Sigmoid colon (tissue), 7 donors: Measurements from ENCODE around the gene HIVEP3. TPM values are rescaled to one million over a fixed set of nuclear protein-coding genes. Genes with fewer than 3 reads are reported as not detected.

ENCODE experiments used
- DNase-seq: peaks from one replicate; pipeline ENCODE4 v3.0.0-alpha.2; 2019
- H3K27ac ChIP-seq, 4 donors: fragments of 200-600 bp; sonication (generic); one replicate each; pipeline ENCODE4 v1.5.1; 2016 to 2019; ENCODE audit warnings: mild to moderate bottlenecking in 1 of 4
- H3K27me3 ChIP-seq, 3 donors: fragments of 200-600 bp; sonication (generic); one replicate each; pipeline ENCODE4 v1.5.1; 2019; ENCODE audit warnings: mild to moderate bottlenecking in 1 of 3
- H3K36me3 ChIP-seq, 4 donors: fragments of 200-600 bp; sonication (generic); one replicate each; pipeline ENCODE4 v1.5.1; 2016 to 2019
- H3K4me1 ChIP-seq, 4 donors: fragments of 200-600 bp; sonication (generic); one replicate each; pipeline ENCODE4 v1.5.1; 2017 to 2019
- H3K4me3 ChIP-seq, 4 donors: fragments of 200-600 bp; sonication (generic); one replicate each; pipeline ENCODE4 v1.5.1; 2017 to 2019; ENCODE audit warnings: mild to moderate bottlenecking in 2 of 4, moderate library complexity in 1 of 4
- H3K9me3 ChIP-seq, 4 donors: fragments of 200-600 bp in 3 of 4; sonication (generic) in 3 of 4; one replicate each; pipeline versions ENCODE4 v1.5.1 to v1.6.1; 2013 to 2019
- CTCF ChIP-seq, 4 experiments: fragments of 450-650 bp in 3 of 4; fragments of 200-600 bp in 1 of 4; IDR thresholded peaks; one replicate each; pipeline ENCODE4 v1.5.1; 2016 to 2019; ENCODE audit warnings: antibody characterized with exemption in 4 of 4, mild to moderate bottlenecking in 3 of 4, moderate library complexity in 2 of 4
- EP300 ChIP-seq, 4 donors: sonication (generic); formaldehyde crosslinking; IDR thresholded peaks; one replicate each; pipeline ENCODE4 v1.6.1; 2017; ENCODE audit warnings: antibody characterized with exemption in 4 of 4
- POLR2A ChIP-seq, 2 donors: fragments of 450-650 bp; IDR thresholded peaks; one replicate each; pipeline ENCODE4 v1.6.1; 2016; ENCODE audit warnings: antibody characterized with exemption in 2 of 2, mild to moderate bottlenecking in 2 of 2, moderate library complexity in 2 of 2
- POLR2AphosphoS5 ChIP-seq, 4 donors: sonication (generic); formaldehyde crosslinking; IDR thresholded peaks; one replicate each; pipeline ENCODE4 v1.6.1; 2017; ENCODE audit warnings: antibody characterized with exemption in 4 of 4
- WGBS, 2 donors: extraction: QIAGEN DNeasy Blood & Tissue Kit; methylation state at CpG; one replicate each; pipeline ENCODE4 v1.1.7; 2013; 5-methylcytosine and 5-hydroxymethylcytosine counted together
- intact Hi-C: fragments of 100-400 bp; cut with DNase I; formaldehyde crosslinking; loops from one replicate; pipeline ENCODE4 v1.15.1; 2023
- polyA plus RNA-seq, 3 donors: library from polyadenylated mRNA; stranded (reverse); fragments of 200-250 nt; gene quantifications; one replicate each; pipeline ENCODE4 v1.2.3, GENCODE V29; 2013
- total RNA-seq, 4 donors: library from RNA; depleted of rRNA; stranded (reverse); fragments of >200 nt; gene quantifications; one replicate each; pipeline ENCODE4 v1.1.0, GENCODE V29; 2016
- donor health status: healthy with polysubstance abuse.
- donor health status: Bipolar disorder and iron deficiency.
- donor health status: healthy.

HIVEP3 gene
- total and polyA plus RNA-seq, 7 donors: 1.4 to 7.8 (median 3.2) TPM

GRCh38 chr1:41724926-41725325, 193.8 kb downstream of the HIVEP3 start:
- WGBS, 2 donors: 95 to 97% methylated on average over 3 of the region's 3 CpGs
- TF ChIP-seq CTCF (IDR thresholded peaks at IDR 0.05) (no peak), EP300 (IDR thresholded peaks at IDR 0.05) (no peak), POLR2A (IDR thresholded peaks at IDR 0.05) (no peak), POLR2AphosphoS5 (IDR thresholded peaks at IDR 0.05) (no peak)

GRCh38 chr1:41724248-41724647, 194.5 kb downstream of the HIVEP3 start:
- TF ChIP-seq CTCF (IDR thresholded peaks at IDR 0.05) (no peak), POLR2A (IDR thresholded peaks at IDR 0.05) (no peak), EP300 (IDR thresholded peaks at IDR 0.05) (no peak)
- Histone ChIP-seq H3K9me3 (no peaks in the 10 kb centered on the region), H3K4me1 (peaks cover 0 to 3% (median 0%) of the 10 kb centered on the region in 4 donors), H3K36me3 (no peaks in the 10 kb centered on the region), H3K4me3 (no peak overlapping the region), H3K27ac (no peak overlapping the region), H3K27me3 (no peaks in the 10 kb centered on the region)
- intact Hi-C loops: no loop called here
- DNase-seq: no peak
- 61 to 73% methylated on average over 2 of the region's 2 CpGs for WGBS, 2 donors

More at GRCh38 chr1:41724926-41725325, 193.8 kb downstream of the HIVEP3 start:
- H3K27ac ChIP-seq: no peak overlapping the region
- intact Hi-C loops: no loop called here
- no peaks in the 10 kb centered on the region for H3K36me3 ChIP-seq
- H3K4me3 ChIP-seq: no peak overlapping the region
- no peaks in the 10 kb centered on the region for H3K27me3 ChIP-seq
- H3K9me3 ChIP-seq: no peaks in the 10 kb centered on the region
- no peak for DNase-seq
- H3K4me1 ChIP-seq: peaks cover 0 to 3% (median 0%) of the 10 kb centered on the region in 4 donors

- Histone ChIP-seq H3K27ac (no peak overlapping the region), H3K4me1 (peaks cover 0 to 3% (median 0%) of the 10 kb centered on the region in 4 donors), H3K36me3 (no peaks in the 10 kb centered on the region), H3K4me3 (no peak overlapping the region), H3K27me3 (no peaks in the 10 kb centered on the region), H3K9me3 (no peaks in the 10 kb centered on the region)
- DNase-seq: no peak
- 63 to 66% methylated on average over 4 of the region's 4 CpGs for WGBS, 2 donors
- intact Hi-C loops: no loop called here
- no peak for TF ChIP-seq CTCF (IDR thresholded peaks at IDR 0.05)
- no peak for TF ChIP-seq POLR2A (IDR thresholded peaks at IDR 0.05)
- TF ChIP-seq EP300 (IDR thresholded peaks at IDR 0.05): no peak
- TF ChIP-seq POLR2AphosphoS5 (IDR thresholded peaks at IDR 0.05): no peak
Observed at GRCh38 chr1:41723786-41724185, 194.9 kb downstream of the HIVEP3 start.

GRCh38 chr1:41722184-41722583, 196.5 kb downstream of the HIVEP3 start:
- intact Hi-C loops: no loop called here
- Histone ChIP-seq H3K4me3 (no peak overlapping the region), H3K36me3 (no peaks in the 10 kb centered on the region), H3K27ac (no peak overlapping the region), H3K9me3 (no peaks in the 10 kb centered on the region), H3K4me1 (peaks cover 0 to 3% (median 0%) of the 10 kb centered on the region in 4 donors), H3K27me3 (no peaks in the 10 kb centered on the region)
- 85 to 90% methylated on average over 1 of the region's 1 CpG for WGBS, 2 donors
- TF ChIP-seq EP300 (IDR thresholded peaks at IDR 0.05) (no peak), POLR2A (IDR thresholded peaks at IDR 0.05) (no peak), POLR2AphosphoS5 (IDR thresholded peaks at IDR 0.05) (no peak), CTCF (IDR thresholded peaks at IDR 0.05) (no peak)
- no peak for DNase-seq

- H3K4me1 ChIP-seq: peaks cover 0 to 3% (median 0%) of the 10 kb centered on the region in 4 donors
- TF ChIP-seq EP300 (IDR thresholded peaks at IDR 0.05) (no peak), POLR2A (IDR thresholded peaks at IDR 0.05) (no peak), CTCF (IDR thresholded peaks at IDR 0.05) (no peak), POLR2AphosphoS5 (IDR thresholded peaks at IDR 0.05) (no peak)
- WGBS, 2 donors: 86 to 89% methylated on average over 12 of the region's 12 CpGs
- intact Hi-C loops: no loop called here
- H3K9me3 ChIP-seq: no peaks in the 10 kb centered on the region
- H3K4me3 ChIP-seq: no peak overlapping the region
- H3K27me3 ChIP-seq: no peaks in the 10 kb centered on the region
- DNase-seq: no peak
- H3K27ac ChIP-seq: no peak overlapping the region
- no peaks in the 10 kb centered on the region for H3K36me3 ChIP-seq
Observed at GRCh38 chr1:41720861-41721410, 197.8 kb downstream of the HIVEP3 start.
